HCT116 (cell line): Measurements from ENCODE around the gene CYP11A1.

ENCODE experiments used
- EZH2phosphoT487 ChIP-seq: fragments of 200-600 bp; IDR thresholded peaks from 2 replicates; pipeline ENCODE4 v1.6.1; 2018; ENCODE audit warnings: antibody characterized with exemption, borderline replicate concordance
- POLR2A ChIP-seq: IDR thresholded peaks from 2 replicates; pipeline ENCODE4 v1.7.0; 2011; ENCODE audit warnings: borderline replicate concordance; ENCODE audit not compliant: insufficient read depth, insufficient read length; ENCODE audit errors: extremely low read depth
- POLR2AphosphoS5 ChIP-seq: IDR thresholded peaks from 2 replicates; pipeline ENCODE4 v1.6.1; 2011; ENCODE audit warnings: mild to moderate bottlenecking, low read depth, low read length, moderate library complexity
- RAD21 ChIP-seq: IDR thresholded peaks from 2 replicates; pipeline ENCODE4 v1.6.1; 2012; ENCODE audit warnings: low read depth, mild to moderate bottlenecking
- SP1 ChIP-seq: IDR thresholded peaks from 2 replicates; pipeline ENCODE4 v1.6.1; 2012; ENCODE audit warnings: low read depth
- TCF7L2 ChIP-seq: IDR thresholded peaks from 2 replicates; pipeline ENCODE4 v1.7.0; 2011; ENCODE audit warnings: borderline replicate concordance, inconsistent platforms; ENCODE audit not compliant: insufficient read depth, insufficient read length; ENCODE audit errors: extremely low read depth
- TF ChIP-seq, protein P1 (sequence below), 3 experiments: fragments of 200-600 bp in 1 of 3; sonication (generic) in 1 of 3; IDR thresholded peaks in 2 of 3; conservative IDR thresholded peaks in 1 of 3; 2 replicates each; pipeline ENCODE4 v1.5.1; 2012 to 2017; ENCODE audit warnings: low read depth in 2 of 3, low read length in 2 of 3, antibody characterized with exemption in 1 of 3, borderline replicate concordance in 1 of 3, control low read depth in 1 of 3, mild to moderate bottlenecking in 1 of 3, mixed read lengths in 1 of 3, mixed run types in 1 of 3, moderate library complexity in 1 of 3; ENCODE audit not compliant: insufficient read depth in 1 of 3
- TF ChIP-seq, protein P2 (sequence below): IDR thresholded peaks from 2 replicates; pipeline ENCODE4 v1.6.1; 2012

DNA sequence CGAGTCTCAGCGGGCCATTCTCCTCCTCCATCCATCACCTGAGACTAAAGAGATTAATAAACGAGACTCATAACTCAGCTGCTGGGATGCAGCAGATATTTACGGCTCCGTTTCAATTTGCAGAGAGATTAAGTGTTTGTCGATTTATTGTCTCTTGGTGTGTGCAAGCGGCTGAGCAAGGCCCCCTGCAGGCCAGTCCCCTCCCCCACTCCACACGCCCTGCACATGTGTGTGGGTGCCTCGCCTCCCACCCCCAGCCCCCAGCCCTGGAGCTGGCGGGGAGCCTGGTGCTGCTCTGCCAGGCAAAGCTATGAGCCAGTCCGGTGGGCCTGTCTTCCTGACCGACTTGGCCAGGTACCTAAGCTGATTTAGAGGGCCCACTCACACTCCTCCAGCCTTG, 63.0 kb downstream of the CYP11A1 start:
- no peak for TF ChIP-seq EZH2phosphoT487
- TF ChIP-seq POLR2AphosphoS5 = no peak
- TF ChIP-seq, protein P1, sequence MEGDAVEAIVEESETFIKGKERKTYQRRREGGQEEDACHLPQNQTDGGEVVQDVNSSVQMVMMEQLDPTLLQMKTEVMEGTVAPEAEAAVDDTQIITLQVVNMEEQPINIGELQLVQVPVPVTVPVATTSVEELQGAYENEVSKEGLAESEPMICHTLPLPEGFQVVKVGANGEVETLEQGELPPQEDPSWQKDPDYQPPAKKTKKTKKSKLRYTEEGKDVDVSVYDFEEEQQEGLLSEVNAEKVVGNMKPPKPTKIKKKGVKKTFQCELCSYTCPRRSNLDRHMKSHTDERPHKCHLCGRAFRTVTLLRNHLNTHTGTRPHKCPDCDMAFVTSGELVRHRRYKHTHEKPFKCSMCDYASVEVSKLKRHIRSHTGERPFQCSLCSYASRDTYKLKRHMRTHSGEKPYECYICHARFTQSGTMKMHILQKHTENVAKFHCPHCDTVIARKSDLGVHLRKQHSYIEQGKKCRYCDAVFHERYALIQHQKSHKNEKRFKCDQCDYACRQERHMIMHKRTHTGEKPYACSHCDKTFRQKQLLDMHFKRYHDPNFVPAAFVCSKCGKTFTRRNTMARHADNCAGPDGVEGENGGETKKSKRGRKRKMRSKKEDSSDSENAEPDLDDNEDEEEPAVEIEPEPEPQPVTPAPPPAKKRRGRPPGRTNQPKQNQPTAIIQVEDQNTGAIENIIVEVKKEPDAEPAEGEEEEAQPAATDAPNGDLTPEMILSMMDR (IDR thresholded peaks at IDR 0.05 in 2 of 3, conservative IDR thresholded peaks at IDR 0.05 in 1 of 3; ENCODE audit: borderline replicate concordance in 1 of 3, insufficient read depth in 1 of 3, low read depth in 2 of 3, low read length in 2 of 3) = no peak
- TF ChIP-seq, protein P2, sequence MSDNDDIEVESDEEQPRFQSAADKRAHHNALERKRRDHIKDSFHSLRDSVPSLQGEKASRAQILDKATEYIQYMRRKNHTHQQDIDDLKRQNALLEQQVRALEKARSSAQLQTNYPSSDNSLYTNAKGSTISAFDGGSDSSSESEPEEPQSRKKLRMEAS = no peak
- no peak for TF ChIP-seq RAD21
- no peak for TF ChIP-seq TCF7L2
- TF ChIP-seq POLR2A = no peak
- no peak for TF ChIP-seq SP1
